Fibroblast of mammary gland (primary cell): ENCODE measurements around the gene FBXL16.
A peak's percentile ranks its signal among the peaks of the same experiment; 100 is the strongest.

Experiments used
- DNase-seq: peaks from one replicate; pipeline ENCODE4 v3.0.0-alpha.2; 2010; ENCODE audit warnings: low read depth
- H3K4me3 ChIP-seq: 2 replicates; pipeline ENCODE4 v1.5.1; 2011; ENCODE audit warnings: low read depth, mild to moderate bottlenecking, low read length, moderate library complexity; ENCODE audit not compliant: control insufficient read depth
- CTCF ChIP-seq: conservative IDR thresholded peaks from 2 replicates; pipeline ENCODE4 v1.5.1; 2011; ENCODE audit warnings: low read depth, low read length, inconsistent platforms; ENCODE audit not compliant: control insufficient read depth, insufficient read depth

The FBXL16 gene

GRCh38 chr16:686459-687260, 18.9 kb downstream of the FBXL16 start:
- TF ChIP-seq CTCF = no peak
- no peak for DNase-seq
- no peak overlapping the region for H3K4me3 ChIP-seq

- peak; percentile 57 for TF ChIP-seq CTCF
- no peak overlapping the region for H3K4me3 ChIP-seq
- peak; percentile 54 for DNase-seq
These were observed 19.6 kb downstream of the FBXL16 start for GRCh38 chr16:685967-686366.

- H3K4me3 ChIP-seq = no peak overlapping the region
- DNase-seq = no peak
- TF ChIP-seq CTCF = no peak
These were observed 20.5 kb downstream of the FBXL16 start for GRCh38 chr16:684961-685696.

GRCh38 chr16:684071-684794, 21.4 kb downstream of the FBXL16 start, which contains the start of gene JMJD8:
TSS of gene JMJD8 (minus strand) at chr16:684334. CDS start at chr16:684319, 15 bp downstream.
- peak within 1 kb of the TSS; percentile 52 for H3K4me3 ChIP-seq
- DNase-seq = peak; percentile 91
- no peak for TF ChIP-seq CTCF

- H3K4me3 ChIP-seq = peak overlapping the region; percentile 46
- TF ChIP-seq CTCF = no peak
- no peak for DNase-seq
These were observed 22.1 kb downstream of the FBXL16 start for GRCh38 chr16:683396-684070.
